ENCODE data around the gene LAP3.

DNA sequence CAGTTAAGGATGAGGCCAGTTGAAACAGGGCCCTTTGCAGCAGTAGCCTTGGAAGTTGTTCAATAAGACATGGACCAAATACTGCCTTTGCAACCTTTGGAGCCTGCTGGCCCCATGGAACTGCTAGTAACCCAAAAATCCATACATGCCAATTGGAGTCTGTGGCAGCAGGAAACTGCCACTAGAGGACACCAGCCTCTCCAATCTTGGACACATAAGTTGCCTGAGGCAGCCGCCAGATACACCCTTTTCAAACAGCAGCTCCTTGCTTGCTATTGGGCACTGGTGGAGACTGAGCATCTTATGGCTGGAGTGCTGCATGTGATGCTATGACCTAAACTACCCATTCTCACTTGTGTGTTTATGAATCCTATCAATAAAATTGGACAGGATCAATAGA lies 14.8 kb upstream of the LAP3 start:
- TF ChIP-seq REST (IDR thresholded peaks at IDR 0.05; ENCODE audit: insufficient read depth in 1 of 2, low read depth in 2 of 2, low read length in 2 of 2): no peak
- TF ChIP-seq POLR2AphosphoS5 (IDR thresholded peaks at IDR 0.05; ENCODE audit: low read depth, low read length): no peak

Data from PFSK-1 (cell line).